HEK293T (cell line): ENCODE data around the gene EPC1.

ENCODE experiments used
- CTCF ChIA-PET: fragments of 350-600 bp; formaldehyde crosslinking; extraction: SDS; loops from one replicate; lab custom pipeline; 2021; ENCODE audit warnings: antibody characterized with exemption, inconsistent platforms; lab: Yijun Ruan, JAX
- POLR2A ChIA-PET: fragments of 350-600 bp; formaldehyde crosslinking; extraction: SDS; loops from one replicate; lab custom pipeline; 2020; ENCODE audit warnings: antibody characterized with exemption, inconsistent platforms; lab: Yijun Ruan, JAX
- DNase-seq: peaks from one replicate; pipeline ENCODE4 v3.0.0; 2012; ENCODE audit warnings: mixed read lengths; ENCODE audit errors: extremely low spot score
- ARNT ChIP-seq: fragments of 450-650 bp; IDR thresholded peaks from 2 replicates; pipeline ENCODE4 v1.6.1; 2017; ENCODE audit warnings: mild to moderate bottlenecking
- BHLHE40 ChIP-seq: fragments of 450-650 bp; IDR thresholded peaks from 2 replicates; pipeline ENCODE4 v1.6.1; 2016; ENCODE audit warnings: mild to moderate bottlenecking, moderate library complexity, borderline replicate concordance
- CTBP1 ChIP-seq: fragments of 450-650 bp; IDR thresholded peaks from 2 replicates; pipeline ENCODE4 v1.6.1; 2016; ENCODE audit warnings: borderline replicate concordance
- ELF4 ChIP-seq: fragments of 450-650 bp; IDR thresholded peaks from 2 replicates; pipeline ENCODE4 v1.6.1; 2017; ENCODE audit warnings: antibody characterized with exemption
- FOXA1 ChIP-seq: fragments of 450-650 bp; IDR thresholded peaks from 2 replicates; pipeline ENCODE4 v1.6.1; 2016; ENCODE audit warnings: mild to moderate bottlenecking
- FOXK2 ChIP-seq: fragments of 450-650 bp; IDR thresholded peaks from 2 replicates; pipeline ENCODE4 v1.6.1; 2016; ENCODE audit warnings: mild to moderate bottlenecking
- FOXM1 ChIP-seq: fragments of 450-650 bp; IDR thresholded peaks from 2 replicates; pipeline ENCODE4 v1.6.1; 2017; ENCODE audit warnings: mild to moderate bottlenecking, borderline replicate concordance
- HDGF ChIP-seq: fragments of 450-650 bp; IDR thresholded peaks from 2 replicates; pipeline ENCODE4 v1.6.1; 2017; ENCODE audit warnings: antibody characterized with exemption, borderline replicate concordance
- L3MBTL2 ChIP-seq: fragments of 450-650 bp; conservative IDR thresholded peaks from 2 replicates; pipeline ENCODE4 v1.6.1; 2016; ENCODE audit warnings: mild to moderate bottlenecking
- LEF1 ChIP-seq: fragments of 450-650 bp; IDR thresholded peaks from 2 replicates; pipeline ENCODE4 v1.6.1; 2017; ENCODE audit warnings: mild to moderate bottlenecking, borderline replicate concordance
- NFRKB ChIP-seq: fragments of 450-650 bp; IDR thresholded peaks from 2 replicates; pipeline ENCODE4 v1.6.1; 2016; ENCODE audit warnings: mild to moderate bottlenecking, moderate library complexity
- PKNOX1 ChIP-seq: fragments of 450-650 bp; IDR thresholded peaks from 2 replicates; pipeline ENCODE4 v1.6.1; 2016
- SP1 ChIP-seq: fragments of 450-650 bp; IDR thresholded peaks from 2 replicates; pipeline ENCODE4 v1.6.1; 2017
- SUZ12 ChIP-seq: fragments of 450-650 bp; IDR thresholded peaks from 2 replicates; pipeline ENCODE4 v1.6.1; 2016; ENCODE audit warnings: mild to moderate bottlenecking
- TARDBP ChIP-seq: fragments of 450-650 bp; IDR thresholded peaks from 2 replicates; pipeline ENCODE4 v1.6.1; 2016
- ZNF384 ChIP-seq: fragments of 450-650 bp; IDR thresholded peaks from 2 replicates; pipeline ENCODE4 v1.6.1; 2016

EPC1 gene

GRCh38 chr10:32308027-32308603 is 38.8 kb downstream of the EPC1 start:
- POLR2A ChIA-PET = no interaction called here
- CTCF ChIA-PET = no interaction called here
- no peak for DNase-seq
- TF ChIP-seq FOXM1 (no peak), PKNOX1 (no peak), L3MBTL2 (no peak), LEF1 (no peak), NFRKB (no peak), ZNF384 (no peak), SP1 (no peak), HDGF (no peak), FOXA1 (no peak), ELF4 (no peak), CTBP1 (no peak), BHLHE40 (no peak), FOXK2 (no peak), ARNT (no peak), TARDBP (no peak), SUZ12 (no peak)

GRCh38 chr10:32307609-32308008 is 39.3 kb downstream of the EPC1 start:
- TF ChIP-seq NFRKB (no peak), FOXK2 (no peak), ZNF384 (no peak), HDGF (no peak), TARDBP (no peak), SP1 (no peak), ARNT (no peak), FOXM1 (no peak), FOXA1 (no peak), L3MBTL2 (no peak), LEF1 (no peak), PKNOX1 (no peak), ELF4 (no peak), CTBP1 (no peak), BHLHE40 (no peak), SUZ12 (no peak)
- ChIA-PET CTCF (no interaction called here), POLR2A (no interaction called here)
- DNase-seq = no peak

GRCh38 chr10:32299354-32299980 is 47.5 kb downstream of the EPC1 start:
- DNase-seq = no peak
- TF ChIP-seq SUZ12 (no peak), FOXA1 (no peak), CTBP1 (no peak), LEF1 (no peak)
- ChIA-PET CTCF (no interaction called here), POLR2A (no interaction called here)

- CTCF ChIA-PET = no interaction called here
- TF ChIP-seq BHLHE40 (no peak), FOXM1 (no peak), CTBP1 (no peak), NFRKB (no peak), FOXA1 (no peak), PKNOX1 (no peak), LEF1 (no peak), ZNF384 (no peak), FOXK2 (no peak)
- DNase-seq = no peak
- POLR2A ChIA-PET = no interaction called here
Observed at GRCh38 chr10:32298075-32298812, 48.7 kb downstream of the EPC1 start.

GRCh38 chr10:32295027-32295426 is 51.9 kb downstream of the EPC1 start:
- POLR2A ChIA-PET = interaction anchor here (0.6 kb wide), 1 partner anchor 51 kb away, joined by 3 read pairs; no protein-coding TSS in a partner anchor
- no peak for DNase-seq
- CTCF ChIA-PET = interaction anchor here (0.6 kb wide), 1 partner anchor 165 kb away, joined by 5 read pairs; no protein-coding TSS in a partner anchor
- TF ChIP-seq SP1 (no peak), NFRKB (no peak), FOXA1 (no peak), ZNF384 (no peak)

- ChIA-PET POLR2A (no interaction called here), CTCF (no interaction called here)
- DNase-seq = no peak
- no peak for TF ChIP-seq FOXK2
- TF ChIP-seq TARDBP = no peak
- TF ChIP-seq HDGF = no peak
- TF ChIP-seq FOXM1 = no peak
- no peak for TF ChIP-seq CTBP1
- TF ChIP-seq BHLHE40 = no peak
- no peak for TF ChIP-seq ZNF384
- TF ChIP-seq FOXA1 = no peak
- TF ChIP-seq SUZ12 = no peak
- TF ChIP-seq ARNT = no peak
- TF ChIP-seq L3MBTL2 = no peak
- TF ChIP-seq LEF1 = no peak
- TF ChIP-seq NFRKB = no peak
- no peak for TF ChIP-seq ELF4
- no peak for TF ChIP-seq SP1
- no peak for TF ChIP-seq PKNOX1
Observed at GRCh38 chr10:32293581-32293980, 53.4 kb downstream of the EPC1 start.
